Erythroblast (primary cell): ENCODE data around the gene SSPN.
A peak's percentile ranks its signal among the peaks of the same experiment; 100 is the strongest.

ENCODE experiments used
- DNase-seq, 2 experiments: peaks; one replicate each; lab custom pipeline; 2025; lab: John Stamatoyannopoulos, UW
- GATA1 ChIP-seq: IDR thresholded peaks from 2 replicates; pipeline ENCODE4 v1.6.1; 2011; ENCODE audit warnings: low read depth, mild to moderate bottlenecking, control low read depth, low read length, moderate library complexity
- POLR2A ChIP-seq: IDR thresholded peaks from 2 replicates; pipeline ENCODE4 v1.6.1; 2011; ENCODE audit warnings: mild to moderate bottlenecking, low read length

The SSPN gene

GRCh38 chr12:26285401-26285800 lies 90.0 kb downstream of the SSPN start:
- DNase-seq, result no peak

GRCh38 chr12:26286186-26286585 lies 90.8 kb downstream of the SSPN start:
- TF ChIP-seq GATA1 (no peak), POLR2A (no peak)
- DNase-seq, result no peak

More at GRCh38 chr12:26285401-26285800, 90.0 kb downstream of the SSPN start:
- TF ChIP-seq GATA1 (no peak), POLR2A (no peak)

- DNase-seq, result no peak
- TF ChIP-seq POLR2A (no peak), GATA1 (no peak)
Observed at GRCh38 chr12:26287671-26288381, 92.5 kb downstream of the SSPN start.

GRCh38 chr12:26290565-26290964 lies 95.2 kb downstream of the SSPN start:
- no peak for DNase-seq
- TF ChIP-seq POLR2A, result no peak
- no peak for TF ChIP-seq GATA1

- DNase-seq, result no peak
- TF ChIP-seq GATA1 (no peak), POLR2A (no peak)
Observed at GRCh38 chr12:26292596-26292995, 97.2 kb downstream of the SSPN start.

GRCh38 chr12:26293612-26294011 lies 98.2 kb downstream of the SSPN start:
- DNase-seq, result no peak
- TF ChIP-seq GATA1, result no peak
- no peak for TF ChIP-seq POLR2A

GRCh38 chr12:26295001-26295400 lies 99.6 kb downstream of the SSPN start:
- no peak for TF ChIP-seq GATA1
- no peak for TF ChIP-seq POLR2A
- no peak for DNase-seq

GRCh38 chr12:26297396-26298070 lies 102.2 kb downstream of the SSPN start:
- no peak for DNase-seq
- TF ChIP-seq POLR2A (no peak), GATA1 (no peak)

GRCh38 chr12:26298785-26299621 lies 103.6 kb downstream of the SSPN start:
- peak in 1 of 2 experiments; percentile 28 for DNase-seq
- TF ChIP-seq POLR2A (peak; percentile 30), GATA1 (no peak)

GRCh38 chr12:26299751-26300150 lies 104.4 kb downstream of the SSPN start:
- TF ChIP-seq POLR2A (no peak), GATA1 (no peak)
- DNase-seq, result peak in 1 of 2 experiments; percentile 5
